HCT116 (cell line): ENCODE data around the gene WASF1. TPM values are rescaled to one million over a fixed set of nuclear protein-coding genes. Genes with fewer than 3 reads are reported as not detected.

ENCODE experiments used
- ATAC-seq: fragments of 200-7000 bp; cut with Tn5 transposase; 2 replicates; pipeline ENCODE4 v1.9.1; 2020; ENCODE audit warnings: mild to moderate bottlenecking, moderate library complexity
- BruUV-seq: library from RNA; stranded (reverse); fragments of 400-500 nt; replicated peaks from 2 replicates; lab custom pipeline; 2021; lab: Mats Ljungman, UMichigan
- CTCF ChIA-PET: fragments of 300-600 bp; sonication (Branson Sonifier 250); formaldehyde crosslinking; loops from one replicate; lab custom pipeline; 2021; ENCODE audit warnings: antibody characterized with exemption; lab: Charles Lee
- POLR2A ChIA-PET: fragments of 300-600, 350-600 bp; sonication (Branson Sonifier 250); formaldehyde crosslinking; loops from one replicate; lab custom pipeline; 2021; ENCODE audit warnings: antibody characterized with exemption; lab: Charles Lee
- RAD21 ChIA-PET, 2 experiments: fragments of 300-600 bp; sonication (Branson Sonifier 250); formaldehyde crosslinking; loops; one replicate each; lab custom pipeline; 2023; ENCODE audit warnings: low total read pairs in 2 of 2; ENCODE audit not compliant: uncharacterized antibody in 2 of 2, unreplicated experiment in 2 of 2, low non-redundant PET in 1 of 2; lab: Charles Lee
- DNase-seq: peaks from one replicate; pipeline ENCODE4 v3.0.0-alpha.2; 2010; ENCODE audit warnings: low read depth, low spot score
- H2AFZ ChIP-seq: fragments of 200-600 bp; shearing (Covaris generic), sonication (generic); 2 replicates; pipeline ENCODE4 v1.6.1; 2017; ENCODE audit warnings: low read depth, mixed run types, mixed read lengths, antibody characterized with exemption, low read length; ENCODE audit not compliant: poor library complexity, severe bottlenecking
- H3K27ac ChIP-seq: 2 replicates; pipeline ENCODE4 v1.5.1; 2012; ENCODE audit warnings: low read depth, low read length
- H3K27me3 ChIP-seq: fragments of 200-600 bp; sonication (generic); 2 replicates; pipeline ENCODE4 v1.6.1; 2016; ENCODE audit warnings: mixed run types, low read length, mixed read lengths; ENCODE audit not compliant: insufficient read depth
- H3K36me3 ChIP-seq, 2 experiments: fragments of 200-500 bp in 1 of 2; fragments of 200-600 bp in 1 of 2; sonication (Bioruptor generic) in 1 of 2; sonication (generic) in 1 of 2; 2 replicates each; pipeline versions ENCODE4 v1.5.1 to v1.6.1; 2014 to 2016; ENCODE audit warnings: low read length in 2 of 2, inconsistent platforms in 1 of 2, mixed read lengths in 1 of 2, mixed run types in 1 of 2; ENCODE audit not compliant: insufficient read depth in 2 of 2, control insufficient read depth in 1 of 2
- H3K4me1 ChIP-seq, 2 experiments: fragments of 200-600 bp in 1 of 2; sonication (generic) in 1 of 2; 2 replicates each; pipeline versions ENCODE4 v1.5.1 to v1.6.1; 2012 to 2017; ENCODE audit warnings: low read length in 2 of 2, inconsistent platforms in 1 of 2, mild to moderate bottlenecking in 1 of 2, mixed read lengths in 1 of 2, mixed run types in 1 of 2, moderate library complexity in 1 of 2; ENCODE audit not compliant: insufficient read depth in 2 of 2, control insufficient read depth in 1 of 2
- H3K4me2 ChIP-seq: fragments of 200-600 bp; sonication (generic); 2 replicates; pipeline ENCODE4 v1.6.1; 2017; ENCODE audit warnings: mixed run types, low read length, mixed read lengths
- H3K4me3 ChIP-seq, 2 experiments: fragments of 200-600 bp in 1 of 2; sonication (generic) in 1 of 2; replicated peaks in 1 of 2; 2 replicates each; pipeline ENCODE4 v1.5.1; 2011 to 2016; ENCODE audit warnings: low read length in 2 of 2, control low read depth in 1 of 2, low read depth in 1 of 2, mild to moderate bottlenecking in 1 of 2, mixed read lengths in 1 of 2, mixed run types in 1 of 2
- H3K79me2 ChIP-seq: fragments of 200-600 bp; sonication (generic); 2 replicates; pipeline ENCODE4 v1.6.1; 2017; ENCODE audit warnings: mild to moderate bottlenecking, mixed run types, low read length, moderate library complexity, mixed read lengths; ENCODE audit not compliant: insufficient read depth
- H3K9ac ChIP-seq: fragments of 200-600 bp; sonication (generic); 2 replicates; pipeline ENCODE4 v1.6.1; 2016; ENCODE audit warnings: low read length, mixed read lengths
- H3K9me2 ChIP-seq: fragments of 200-600 bp; sonication (generic), shearing (Covaris generic); 2 replicates; pipeline ENCODE4 v1.6.1; 2017; ENCODE audit warnings: mixed run types, mild to moderate bottlenecking, moderate library complexity; ENCODE audit not compliant: insufficient read depth
- H3K9me3 ChIP-seq, 2 experiments: fragments of 200-500 bp in 1 of 2; fragments of 200-600 bp in 1 of 2; sonication (Bioruptor generic) in 1 of 2; sonication (generic) in 1 of 2; 2 replicates each; pipeline ENCODE4 v1.6.1; 2014 to 2017; ENCODE audit warnings: low read length in 2 of 2, mixed read lengths in 2 of 2, inconsistent platforms in 1 of 2, low read depth in 1 of 2, mild to moderate bottlenecking in 1 of 2, mixed run types in 1 of 2, moderate library complexity in 1 of 2; ENCODE audit not compliant: control insufficient read depth in 1 of 2, insufficient read depth in 1 of 2
- H4K20me1 ChIP-seq: fragments of 200-600 bp; sonication (generic), shearing (Covaris generic); 2 replicates; pipeline ENCODE4 v1.6.1; 2017; ENCODE audit warnings: mixed run types, mild to moderate bottlenecking, moderate library complexity; ENCODE audit not compliant: insufficient read depth
- CEBPB ChIP-seq: IDR thresholded peaks from 2 replicates; pipeline ENCODE4 v1.6.1; 2012; ENCODE audit warnings: low read depth
- CTCF ChIP-seq, 3 experiments: fragments of 200-600 bp in 1 of 3; sonication (generic) in 1 of 3; IDR thresholded peaks in 2 of 3; conservative IDR thresholded peaks in 1 of 3; 2 replicates each; pipeline ENCODE4 v1.5.1; 2012 to 2017; ENCODE audit warnings: low read depth in 2 of 3, low read length in 2 of 3, antibody characterized with exemption in 1 of 3, borderline replicate concordance in 1 of 3, control low read depth in 1 of 3, mild to moderate bottlenecking in 1 of 3, mixed read lengths in 1 of 3, mixed run types in 1 of 3, moderate library complexity in 1 of 3; ENCODE audit not compliant: insufficient read depth in 1 of 3
- FOSL1 ChIP-seq: IDR thresholded peaks from 2 replicates; pipeline ENCODE4 v1.6.1; 2012; ENCODE audit warnings: low read depth
- RAD21 ChIP-seq: IDR thresholded peaks from 2 replicates; pipeline ENCODE4 v1.6.1; 2012; ENCODE audit warnings: low read depth, mild to moderate bottlenecking
- SIN3A ChIP-seq: IDR thresholded peaks from 2 replicates; pipeline ENCODE4 v1.6.1; 2012; ENCODE audit warnings: low read depth
- intact Hi-C: fragments of 100-400 bp; cut with micrococcal nuclease; formaldehyde crosslinking; loops from 2 replicates; pipeline ENCODE4 v1.10.0; 2022
- total RNA-seq: library from RNA; stranded (reverse); gene quantifications from one replicate; pipeline ENCODE4 v1.2.1, GENCODE V29; 2021; ENCODE audit not compliant: unreplicated experiment

The WASF1 gene
- total RNA-seq, 1 experiment from 2014 or later = 25.9 TPM

- ChIA-PET POLR2A (no interaction called here), CTCF (no interaction called here), RAD21 (no interaction called here)
- Histone ChIP-seq H3K27ac (no peak overlapping the region), H4K20me1 (no peaks in the 10 kb centered on the region), H3K4me1 (no peaks in the 10 kb centered on the region), H3K79me2 (no peaks in the 10 kb centered on the region), H3K36me3 (peaks cover 0 to 4% of the 10 kb centered on the region in 2 experiments; a peak in 1 of 4 replicates), H3K9me2 (no peaks in the 10 kb centered on the region), H2AFZ (no peak overlapping the region), H3K27me3 (no peaks in the 10 kb centered on the region), H3K4me3 (no peak overlapping the region), H3K4me2 (no peak overlapping the region), H3K9ac (no peak overlapping the region), H3K9me3 (no peaks in the 10 kb centered on the region)
- intact Hi-C loops = no loop called here
- BruUV-seq = no TSS peak
- ATAC-seq = no peak
- TF ChIP-seq CTCF (IDR thresholded peaks at IDR 0.05 in 2 of 3, conservative IDR thresholded peaks at IDR 0.05 in 1 of 3; ENCODE audit: borderline replicate concordance in 1 of 3, insufficient read depth in 1 of 3, low read depth in 2 of 3, low read length in 2 of 3) (no peak), CEBPB (no peak), SIN3A (no peak)
- DNase-seq = no peak
These were observed 82.0 kb downstream of the WASF1 start for GRCh38 chr6:110097443-110097842.

DNA sequence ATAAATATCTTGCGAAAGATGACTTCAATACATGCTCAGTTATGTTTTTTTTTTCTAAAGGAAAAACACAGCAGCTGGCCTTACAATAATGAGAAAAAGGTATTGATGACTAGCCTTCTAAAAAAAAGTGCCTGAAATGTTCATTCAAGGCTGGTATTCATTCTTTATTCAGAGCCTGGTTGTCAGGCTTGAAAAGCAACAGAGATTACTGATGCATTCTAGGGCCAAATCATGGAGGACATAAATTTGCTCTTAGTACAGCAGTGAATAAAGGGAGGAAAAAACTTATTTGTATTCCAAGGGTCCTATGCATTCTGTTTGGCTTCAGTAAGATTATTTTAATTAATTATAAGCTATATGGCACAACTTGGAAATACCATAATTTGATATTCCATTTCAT is 83.5 kb downstream of the WASF1 start:
- no peak overlapping the region for H3K9ac ChIP-seq
- no peak overlapping the region for H3K27ac ChIP-seq
- no peak overlapping the region for H2AFZ ChIP-seq
- H4K20me1 ChIP-seq = no peaks in the 10 kb centered on the region
- H3K9me2 ChIP-seq = no peaks in the 10 kb centered on the region
- H3K36me3 ChIP-seq = 0 out of 4 replicates have a peak, but pooled peaks cover 0 to 2% of the 10 kb centered on the region in 2 experiments
- no peak for ATAC-seq
- no TSS peak for BruUV-seq
- TF ChIP-seq FOSL1 = no peak
- no peak for TF ChIP-seq RAD21
- RAD21 ChIA-PET = no interaction called here
- H3K4me2 ChIP-seq = no peak overlapping the region
- intact Hi-C loops = no loop called here
- CTCF ChIA-PET = no interaction called here
- no peaks in the 10 kb centered on the region for H3K9me3 ChIP-seq
- DNase-seq = no peak
- H3K4me1 ChIP-seq = no peaks in the 10 kb centered on the region
- no peak overlapping the region for H3K4me3 ChIP-seq
- no peaks in the 10 kb centered on the region for H3K79me2 ChIP-seq
- POLR2A ChIA-PET = no interaction called here
- H3K27me3 ChIP-seq = no peaks in the 10 kb centered on the region
